Fibroblast of lung (primary cell): Measurements from ENCODE around the gene MAGI2. TPM values are rescaled to one million over a fixed set of nuclear protein-coding genes. Genes with fewer than 3 reads are reported as not detected.

Source experiments
- DNase-seq, 2 donors: peaks; one replicate each; pipeline versions ENCODE4 v3.0.0 to v3.0.0-alpha.2; 2010; ENCODE audit warnings: low read depth in 2 of 2
- H2AFZ ChIP-seq: 2 replicates; pipeline ENCODE4 v1.5.1; 2012; ENCODE audit warnings: low read length, control low read depth, inconsistent platforms
- H3K27ac ChIP-seq: 2 replicates; pipeline ENCODE4 v1.5.1; 2011; ENCODE audit warnings: low read length, control low read depth; ENCODE audit not compliant: insufficient read depth
- H3K27me3 ChIP-seq: 2 replicates; pipeline ENCODE4 v1.5.1; 2011; ENCODE audit warnings: mild to moderate bottlenecking, low read length; ENCODE audit not compliant: control insufficient read depth, insufficient read depth
- H3K36me3 ChIP-seq: 2 replicates; pipeline ENCODE4 v1.5.1; 2011; ENCODE audit warnings: low read length; ENCODE audit not compliant: control insufficient read depth, insufficient read depth
- H3K4me1 ChIP-seq: 2 replicates; pipeline ENCODE4 v1.5.1; 2011; ENCODE audit warnings: low read length; ENCODE audit not compliant: control insufficient read depth, insufficient read depth; ENCODE audit errors: extremely low read depth
- H3K4me2 ChIP-seq: 2 replicates; pipeline ENCODE4 v1.5.1; 2011; ENCODE audit warnings: low read length, control low read depth; ENCODE audit not compliant: insufficient read depth; ENCODE audit errors: extremely low read depth
- H3K4me3 ChIP-seq, 4 experiments: fragments of 200-600 bp in 1 of 4; sonication (generic) in 1 of 4; replicated peaks in 1 of 4; 2 replicates each; pipeline ENCODE4 v1.5.1; 2011 to 2016; ENCODE audit warnings: low read length in 4 of 4, low read depth in 3 of 4, mild to moderate bottlenecking in 3 of 4, control low read depth in 2 of 4, inconsistent platforms in 1 of 4, mixed read lengths in 1 of 4; ENCODE audit not compliant: insufficient read depth in 1 of 4; ENCODE audit errors: control extremely low read depth in 1 of 4
- H3K79me2 ChIP-seq: 2 replicates; pipeline ENCODE4 v1.5.1; 2012; ENCODE audit warnings: mild to moderate bottlenecking, low read length, inconsistent platforms; ENCODE audit not compliant: control insufficient read depth, insufficient read depth
- H3K9ac ChIP-seq: 2 replicates; pipeline ENCODE4 v1.5.1; 2011; ENCODE audit warnings: mild to moderate bottlenecking, low read length, control low read depth; ENCODE audit not compliant: insufficient read depth
- H3K9me3 ChIP-seq: 2 replicates; pipeline ENCODE4 v1.5.1; 2012; ENCODE audit warnings: low read depth, low read length; ENCODE audit not compliant: control insufficient read depth, insufficient read depth
- H4K20me1 ChIP-seq: 2 replicates; pipeline ENCODE4 v1.5.1; 2011; ENCODE audit warnings: low read length; ENCODE audit not compliant: control insufficient read depth, insufficient read depth; ENCODE audit errors: extremely low read depth
- CTCF ChIP-seq, 2 donors: IDR thresholded peaks in 1 of 2; conservative IDR thresholded peaks in 1 of 2; 1 replicate in 1 of 2; 2 replicates in 1 of 2; pipeline ENCODE4 v1.5.1; 2011 to 2012; ENCODE audit warnings: low read length in 2 of 2, control low read depth in 1 of 2, inconsistent platforms in 1 of 2, low read depth in 1 of 2, mild to moderate bottlenecking in 1 of 2
- EZH2 ChIP-seq: IDR thresholded peaks from 2 replicates; pipeline ENCODE4 v1.5.1; 2012; ENCODE audit warnings: low read length, control low read depth, mild to moderate bottlenecking; ENCODE audit errors: missing control alignments
- polyA plus RNA-seq, 2 donors: library from polyadenylated mRNA; depleted of rRNA in 1 of 2; stranded (reverse) in 1 of 2; unstranded in 1 of 2; fragments of >200 nt; gene quantifications; 2 replicates each; pipeline ENCODE4 v1.2.1, GENCODE V29; 2011 to 2012; ENCODE audit warnings: missing spikeins in 1 of 2
- total RNA-seq: library from RNA; depleted of rRNA; stranded (reverse); fragments of >200 nt; gene quantifications from 2 replicates; pipeline ENCODE4 v1.2.1, GENCODE V29; 2014

The MAGI2 gene
- total and polyA plus RNA-seq, 2 donors (not counting 1 experiment from before 2014, with no cell fraction given) = 1.8 to 17.0 TPM

DNA sequence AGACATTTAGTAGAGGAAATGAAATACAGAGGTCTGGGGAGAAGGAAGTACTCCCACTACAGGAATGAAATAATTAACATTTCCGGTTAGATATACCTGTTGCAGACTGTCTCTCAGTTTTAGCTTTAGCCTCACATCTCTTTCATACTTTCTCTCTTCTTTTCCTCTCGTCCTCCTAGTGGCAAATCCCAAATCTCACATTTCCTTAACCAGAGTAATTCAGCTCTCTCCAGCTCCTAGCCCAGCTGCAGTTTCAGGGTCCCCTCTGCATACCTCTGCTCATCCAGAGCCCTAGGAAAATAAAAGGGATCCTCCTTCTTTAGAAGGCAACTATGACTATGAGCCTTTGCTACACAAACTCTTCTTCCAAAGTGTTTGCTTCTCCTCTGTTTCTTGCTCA, 1011.7 kb downstream of the MAGI2 start:
- peaks cover 7% of the 10 kb centered on the region for H3K4me1 ChIP-seq
- no peaks in the 10 kb centered on the region for H3K36me3 ChIP-seq
- H3K9me3 ChIP-seq = no peaks in the 10 kb centered on the region
- H3K27ac ChIP-seq = no peak overlapping the region
- no peak overlapping the region for H3K4me3 ChIP-seq
- no peaks in the 10 kb centered on the region for H3K79me2 ChIP-seq
- no peak overlapping the region for H3K9ac ChIP-seq
- H2AFZ ChIP-seq = no peak overlapping the region
- no peak for DNase-seq
- no peaks in the 10 kb centered on the region for H4K20me1 ChIP-seq
- TF ChIP-seq EZH2 (no peak), CTCF (conservative IDR thresholded peaks at IDR 0.05 in 1 of 2, IDR thresholded peaks at IDR 0.05 in 1 of 2; ENCODE audit: low read depth in 1 of 2, low read length in 2 of 2) (no peak)
- no peaks in the 10 kb centered on the region for H3K27me3 ChIP-seq
- no peak overlapping the region for H3K4me2 ChIP-seq

DNA sequence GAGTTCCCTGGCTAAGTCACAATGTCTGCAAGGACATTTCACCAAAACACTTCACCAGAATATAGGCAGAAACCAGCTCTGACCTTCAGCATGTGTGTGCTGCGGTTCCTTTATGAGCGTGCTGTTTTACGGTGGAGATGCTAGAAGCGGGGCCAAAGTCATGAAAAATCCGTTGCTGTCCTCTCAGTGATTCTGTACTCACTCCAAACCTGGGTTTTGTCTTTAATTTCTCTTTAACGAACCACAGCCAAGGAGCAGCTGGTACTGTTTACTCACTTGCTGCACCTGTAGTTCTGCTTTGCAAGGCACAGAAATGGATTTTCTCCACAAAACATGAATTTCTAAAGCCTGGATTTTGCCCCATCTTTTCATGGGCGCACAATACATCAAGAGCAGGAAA, 1015.0 kb downstream of the MAGI2 start:
- Histone ChIP-seq H3K79me2 (no peaks in the 10 kb centered on the region), H2AFZ (no peak overlapping the region), H3K9me3 (no peaks in the 10 kb centered on the region), H3K9ac (no peak overlapping the region), H3K36me3 (no peaks in the 10 kb centered on the region), H3K4me1 (peaks cover 7% of the 10 kb centered on the region), H3K4me3 (no peak overlapping the region), H4K20me1 (no peaks in the 10 kb centered on the region), H3K27me3 (no peaks in the 10 kb centered on the region), H3K27ac (no peak overlapping the region), H3K4me2 (no peak overlapping the region)
- TF ChIP-seq EZH2 = no peak
- TF ChIP-seq CTCF (conservative IDR thresholded peaks at IDR 0.05 in 1 of 2, IDR thresholded peaks at IDR 0.05 in 1 of 2; ENCODE audit: low read depth in 1 of 2, low read length in 2 of 2) = no peak
- no peak for DNase-seq

DNA sequence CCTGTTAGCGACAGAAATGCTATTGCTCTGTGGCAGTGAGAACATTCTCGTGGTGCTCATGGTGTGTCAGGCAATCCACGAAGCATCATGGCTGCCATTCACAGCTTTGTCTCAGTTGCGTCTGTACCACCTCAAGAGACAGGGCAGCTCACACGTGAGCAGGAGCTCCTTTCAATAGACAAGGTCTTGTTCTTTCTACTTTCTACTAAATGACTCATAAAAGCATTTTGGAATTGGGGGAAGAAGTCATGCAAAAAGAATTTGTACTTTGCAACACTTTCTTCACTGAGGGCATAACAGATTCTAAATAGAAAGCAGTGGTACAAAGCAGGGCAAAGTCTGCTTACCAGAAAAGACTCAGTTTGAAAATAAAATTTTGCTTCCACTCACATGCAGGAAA, 1016.3 kb downstream of the MAGI2 start:
- peaks cover 7% of the 10 kb centered on the region for H3K4me1 ChIP-seq
- H3K4me3 ChIP-seq = no peak overlapping the region
- no peak overlapping the region for H3K27ac ChIP-seq
- TF ChIP-seq CTCF (conservative IDR thresholded peaks at IDR 0.05 in 1 of 2, IDR thresholded peaks at IDR 0.05 in 1 of 2; ENCODE audit: low read depth in 1 of 2, low read length in 2 of 2) (no peak), EZH2 (no peak)
- no peaks in the 10 kb centered on the region for H3K9me3 ChIP-seq
- H2AFZ ChIP-seq = peak overlapping the region; percentile 18
- H3K79me2 ChIP-seq = no peaks in the 10 kb centered on the region
- H4K20me1 ChIP-seq = no peaks in the 10 kb centered on the region
- H3K9ac ChIP-seq = no peak overlapping the region
- no peaks in the 10 kb centered on the region for H3K27me3 ChIP-seq
- no peaks in the 10 kb centered on the region for H3K36me3 ChIP-seq
- peak; percentile 57 to 71 for DNase-seq
- H3K4me2 ChIP-seq = peak overlapping the region; percentile 29
